Right lobe of liver (tissue), 4 donors: ENCODE measurements around the gene ARHGAP29.

ENCODE experiments used
- POLR2A ChIP-seq: fragments of 450-650 bp; IDR thresholded peaks from one replicate; pipeline ENCODE4 v1.6.1; 2017; ENCODE audit warnings: antibody characterized with exemption, mild to moderate bottlenecking
- TF ChIP-seq, protein P1 (sequence below), 4 donors: fragments of 200-600 bp in 3 of 4; fragments of 450-650 bp in 1 of 4; IDR thresholded peaks; one replicate each; pipeline versions ENCODE4 v1.5.1 to v1.8.0; 2016 to 2022; ENCODE audit warnings: antibody characterized with exemption in 4 of 4, mild to moderate bottlenecking in 2 of 4
- donor health status: DM: no; HTN: no; CAD: no.
- donor health status: DM: no; HTN: no; CAD: no.
- donor health status: DM: no; HTN: yes; CAD: no.

DNA sequence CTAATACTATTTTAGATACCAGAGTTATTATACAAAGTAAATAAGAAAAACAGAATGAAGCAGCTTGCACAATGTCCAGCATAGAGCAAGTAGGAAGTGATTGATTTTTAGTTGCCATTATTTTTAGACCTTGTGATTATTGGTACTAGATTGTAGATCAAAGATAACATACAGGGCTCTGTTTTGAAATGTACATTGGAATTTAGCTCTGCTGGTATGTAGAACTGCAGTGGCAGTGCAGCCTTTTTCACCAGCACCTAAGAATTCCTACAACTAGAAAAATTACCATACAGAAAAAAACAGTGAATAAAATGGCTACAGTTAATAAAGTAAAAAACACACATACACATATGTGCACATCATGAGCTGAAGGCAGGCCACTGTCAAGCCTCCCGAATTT is 84.3 kb downstream of the ARHGAP29 start:
- TF ChIP-seq, protein P1, sequence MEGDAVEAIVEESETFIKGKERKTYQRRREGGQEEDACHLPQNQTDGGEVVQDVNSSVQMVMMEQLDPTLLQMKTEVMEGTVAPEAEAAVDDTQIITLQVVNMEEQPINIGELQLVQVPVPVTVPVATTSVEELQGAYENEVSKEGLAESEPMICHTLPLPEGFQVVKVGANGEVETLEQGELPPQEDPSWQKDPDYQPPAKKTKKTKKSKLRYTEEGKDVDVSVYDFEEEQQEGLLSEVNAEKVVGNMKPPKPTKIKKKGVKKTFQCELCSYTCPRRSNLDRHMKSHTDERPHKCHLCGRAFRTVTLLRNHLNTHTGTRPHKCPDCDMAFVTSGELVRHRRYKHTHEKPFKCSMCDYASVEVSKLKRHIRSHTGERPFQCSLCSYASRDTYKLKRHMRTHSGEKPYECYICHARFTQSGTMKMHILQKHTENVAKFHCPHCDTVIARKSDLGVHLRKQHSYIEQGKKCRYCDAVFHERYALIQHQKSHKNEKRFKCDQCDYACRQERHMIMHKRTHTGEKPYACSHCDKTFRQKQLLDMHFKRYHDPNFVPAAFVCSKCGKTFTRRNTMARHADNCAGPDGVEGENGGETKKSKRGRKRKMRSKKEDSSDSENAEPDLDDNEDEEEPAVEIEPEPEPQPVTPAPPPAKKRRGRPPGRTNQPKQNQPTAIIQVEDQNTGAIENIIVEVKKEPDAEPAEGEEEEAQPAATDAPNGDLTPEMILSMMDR (IDR thresholded peaks at IDR 0.05) = no peak
- TF ChIP-seq POLR2A = no peak
